ENCODE measurements around the gene MCF2L2.

DNA sequence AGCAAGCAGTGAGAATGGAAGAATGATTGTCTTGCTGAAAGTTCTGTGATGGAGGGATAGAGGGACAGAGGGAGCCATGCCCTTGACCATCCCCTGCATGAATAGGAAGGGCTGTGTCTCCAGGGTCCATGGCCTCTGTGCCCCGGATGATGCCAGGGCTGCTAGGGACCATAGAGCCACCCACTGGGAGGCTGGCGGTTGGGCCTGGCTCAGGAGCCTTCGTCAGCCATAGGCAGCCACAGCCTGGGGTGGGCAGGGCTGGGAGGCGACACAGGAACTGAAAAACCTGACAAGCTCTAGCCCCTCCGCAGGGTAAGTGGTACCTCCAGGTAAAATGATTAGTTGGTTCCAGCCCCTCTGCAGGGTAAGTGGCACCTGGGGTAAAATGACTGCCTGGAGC lies 246.8 kb downstream of the MCF2L2 start:
- TF ChIP-seq, protein P1, sequence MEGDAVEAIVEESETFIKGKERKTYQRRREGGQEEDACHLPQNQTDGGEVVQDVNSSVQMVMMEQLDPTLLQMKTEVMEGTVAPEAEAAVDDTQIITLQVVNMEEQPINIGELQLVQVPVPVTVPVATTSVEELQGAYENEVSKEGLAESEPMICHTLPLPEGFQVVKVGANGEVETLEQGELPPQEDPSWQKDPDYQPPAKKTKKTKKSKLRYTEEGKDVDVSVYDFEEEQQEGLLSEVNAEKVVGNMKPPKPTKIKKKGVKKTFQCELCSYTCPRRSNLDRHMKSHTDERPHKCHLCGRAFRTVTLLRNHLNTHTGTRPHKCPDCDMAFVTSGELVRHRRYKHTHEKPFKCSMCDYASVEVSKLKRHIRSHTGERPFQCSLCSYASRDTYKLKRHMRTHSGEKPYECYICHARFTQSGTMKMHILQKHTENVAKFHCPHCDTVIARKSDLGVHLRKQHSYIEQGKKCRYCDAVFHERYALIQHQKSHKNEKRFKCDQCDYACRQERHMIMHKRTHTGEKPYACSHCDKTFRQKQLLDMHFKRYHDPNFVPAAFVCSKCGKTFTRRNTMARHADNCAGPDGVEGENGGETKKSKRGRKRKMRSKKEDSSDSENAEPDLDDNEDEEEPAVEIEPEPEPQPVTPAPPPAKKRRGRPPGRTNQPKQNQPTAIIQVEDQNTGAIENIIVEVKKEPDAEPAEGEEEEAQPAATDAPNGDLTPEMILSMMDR (IDR thresholded peaks at IDR 0.05), result no peak
- TF ChIP-seq POLR2AphosphoS5 (IDR thresholded peaks at IDR 0.05) (no peak), POLR2A (IDR thresholded peaks at IDR 0.05) (no peak)
